ENCODE data around the gene PIGC.
A peak's percentile ranks its signal among the peaks of the same experiment; 100 is the strongest.

Gene PIGC

DNA sequence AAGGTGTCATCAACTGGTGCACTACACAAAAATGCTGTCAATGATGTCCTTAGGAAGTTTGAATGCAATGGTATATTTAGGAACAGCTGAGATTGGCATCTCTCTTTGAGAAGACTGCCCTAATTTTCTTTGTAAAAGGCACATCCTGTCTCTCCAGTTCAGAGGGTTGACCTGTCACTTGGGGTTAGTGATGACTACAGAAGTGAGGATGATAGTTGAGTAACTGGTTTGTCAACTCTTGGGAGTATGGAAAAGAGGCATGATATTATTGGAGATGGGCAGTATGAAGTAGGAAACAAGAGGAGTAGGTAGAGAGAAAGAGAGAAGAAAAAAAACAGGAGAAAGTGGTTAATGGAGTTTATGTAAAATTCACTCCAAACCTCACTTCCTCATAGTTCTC is 40.4 kb upstream of the PIGC start:
- TF ChIP-seq, protein P1, sequence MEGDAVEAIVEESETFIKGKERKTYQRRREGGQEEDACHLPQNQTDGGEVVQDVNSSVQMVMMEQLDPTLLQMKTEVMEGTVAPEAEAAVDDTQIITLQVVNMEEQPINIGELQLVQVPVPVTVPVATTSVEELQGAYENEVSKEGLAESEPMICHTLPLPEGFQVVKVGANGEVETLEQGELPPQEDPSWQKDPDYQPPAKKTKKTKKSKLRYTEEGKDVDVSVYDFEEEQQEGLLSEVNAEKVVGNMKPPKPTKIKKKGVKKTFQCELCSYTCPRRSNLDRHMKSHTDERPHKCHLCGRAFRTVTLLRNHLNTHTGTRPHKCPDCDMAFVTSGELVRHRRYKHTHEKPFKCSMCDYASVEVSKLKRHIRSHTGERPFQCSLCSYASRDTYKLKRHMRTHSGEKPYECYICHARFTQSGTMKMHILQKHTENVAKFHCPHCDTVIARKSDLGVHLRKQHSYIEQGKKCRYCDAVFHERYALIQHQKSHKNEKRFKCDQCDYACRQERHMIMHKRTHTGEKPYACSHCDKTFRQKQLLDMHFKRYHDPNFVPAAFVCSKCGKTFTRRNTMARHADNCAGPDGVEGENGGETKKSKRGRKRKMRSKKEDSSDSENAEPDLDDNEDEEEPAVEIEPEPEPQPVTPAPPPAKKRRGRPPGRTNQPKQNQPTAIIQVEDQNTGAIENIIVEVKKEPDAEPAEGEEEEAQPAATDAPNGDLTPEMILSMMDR (IDR thresholded peaks at IDR 0.05; ENCODE audit: insufficient read depth, missing control alignments) = no peak
- FAIRE-seq = peak; percentile 48
- no peak for DNase-seq (ENCODE audit: insufficient read length, low spot score)

DNA sequence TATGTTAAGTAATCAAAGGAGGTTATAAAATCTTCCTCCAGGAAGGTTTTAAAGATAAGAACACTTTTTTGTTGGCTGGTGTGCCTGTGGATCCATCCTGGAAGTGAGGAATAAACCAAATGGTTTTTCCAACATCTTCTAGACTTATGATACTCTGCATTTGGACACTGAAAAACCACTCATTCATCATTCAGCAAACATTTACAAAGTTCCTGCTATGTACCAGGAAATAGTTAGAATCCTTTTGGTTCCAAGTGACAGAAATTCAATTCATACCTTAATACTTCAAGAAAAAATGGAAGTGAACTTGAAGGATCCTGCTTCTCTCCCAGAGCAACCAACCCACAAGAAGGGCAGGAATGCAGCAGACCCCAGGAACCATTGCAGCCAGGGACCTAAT is 39.6 kb upstream of the PIGC start:
- TF ChIP-seq, protein P1 (IDR thresholded peaks at IDR 0.05; ENCODE audit: insufficient read depth, missing control alignments) = no peak
- DNase-seq (ENCODE audit: insufficient read length, low spot score) = no peak
- FAIRE-seq = no peak

DNA sequence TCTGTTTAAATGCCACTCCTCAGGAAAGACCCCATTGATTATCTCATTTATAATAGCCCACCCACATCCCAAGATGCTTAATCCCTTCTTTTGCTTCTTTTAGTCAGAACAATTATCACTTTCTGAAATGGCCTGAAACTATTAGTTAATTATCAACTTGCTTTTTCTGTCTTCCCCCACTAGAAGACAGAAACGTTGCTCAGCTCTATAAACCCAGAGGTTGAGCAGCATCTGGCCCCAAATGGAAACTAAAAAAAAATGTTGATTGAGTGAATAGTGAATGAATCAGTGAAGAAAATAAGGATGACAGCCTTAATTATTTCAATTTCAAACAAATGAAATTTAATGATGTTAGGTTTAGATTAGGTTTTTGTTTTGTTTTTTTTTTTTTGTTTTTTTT is 38.2 kb upstream of the PIGC start:
- no peak for FAIRE-seq
- no peak for DNase-seq (ENCODE audit: insufficient read length, low spot score)
- TF ChIP-seq, protein P1 (IDR thresholded peaks at IDR 0.05; ENCODE audit: insufficient read depth, missing control alignments) = no peak

DNA sequence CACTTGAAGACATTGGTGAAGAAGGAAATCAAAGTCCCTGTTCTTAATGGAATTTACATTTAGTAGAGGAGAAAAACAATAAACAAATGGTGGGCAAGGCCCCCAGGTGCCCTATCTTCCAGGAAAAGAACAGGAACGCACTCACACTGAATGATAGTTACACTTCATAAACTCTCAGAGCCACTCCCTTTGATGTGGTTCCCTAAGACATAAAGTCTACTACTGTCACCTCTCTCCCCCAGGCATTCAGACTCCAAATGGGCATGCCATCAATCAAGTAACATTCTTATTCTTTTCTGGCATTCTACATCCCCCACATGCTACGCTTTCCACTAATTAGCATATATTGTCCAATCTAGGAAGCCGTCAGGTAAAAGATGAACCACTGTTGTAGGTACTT is 36.6 kb upstream of the PIGC start:
- DNase-seq (ENCODE audit: insufficient read length, low spot score) (no peak), FAIRE-seq (no peak)
- TF ChIP-seq, protein P1 (IDR thresholded peaks at IDR 0.05; ENCODE audit: insufficient read depth, missing control alignments) = no peak

DNA sequence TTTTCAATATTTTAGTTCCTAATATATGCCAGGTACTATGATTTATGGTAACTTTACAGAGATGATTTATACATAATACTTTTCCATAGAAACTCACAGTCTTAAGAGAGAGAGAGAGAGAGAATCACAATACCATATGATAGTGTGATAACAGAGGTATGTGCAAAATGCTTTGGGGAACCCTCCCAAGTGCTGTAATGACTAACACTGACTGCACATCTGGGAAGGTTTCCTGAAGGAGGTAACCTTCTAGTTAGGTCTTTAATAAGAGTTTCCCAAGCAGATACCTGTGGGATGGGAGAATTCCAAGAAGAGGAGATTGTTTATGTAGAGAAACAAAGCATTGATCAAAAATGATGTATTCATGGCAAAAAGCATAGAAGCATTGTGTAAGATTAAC is 34.6 kb upstream of the PIGC start:
- no peak for DNase-seq (ENCODE audit: insufficient read length, low spot score)
- FAIRE-seq = no peak
- TF ChIP-seq, protein P1 (IDR thresholded peaks at IDR 0.05; ENCODE audit: insufficient read depth, missing control alignments) = no peak

DNA sequence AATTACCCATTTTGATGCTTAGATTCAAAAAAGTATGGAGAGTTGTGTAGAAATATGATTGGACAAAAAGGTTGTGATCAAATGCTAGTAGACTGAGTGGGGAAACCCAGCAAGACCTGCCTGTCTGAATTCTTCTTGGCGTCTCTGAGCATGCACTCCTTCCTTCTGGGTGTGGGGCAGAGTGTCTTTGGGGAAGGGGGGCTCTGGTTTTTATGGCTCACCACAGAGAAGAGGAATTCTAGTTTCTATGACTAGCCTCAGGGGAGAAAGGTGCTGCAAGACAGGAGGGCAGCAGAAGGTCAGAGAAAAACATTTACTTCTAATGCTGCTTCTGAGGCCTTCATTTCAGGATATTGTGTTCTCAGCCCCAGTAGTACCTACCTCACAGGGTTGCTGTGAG is 33.9 kb upstream of the PIGC start:
- DNase-seq (ENCODE audit: insufficient read length, low spot score) = no peak
- TF ChIP-seq, protein P1 (IDR thresholded peaks at IDR 0.05; ENCODE audit: insufficient read depth, missing control alignments) = no peak
- no peak for FAIRE-seq

DNA sequence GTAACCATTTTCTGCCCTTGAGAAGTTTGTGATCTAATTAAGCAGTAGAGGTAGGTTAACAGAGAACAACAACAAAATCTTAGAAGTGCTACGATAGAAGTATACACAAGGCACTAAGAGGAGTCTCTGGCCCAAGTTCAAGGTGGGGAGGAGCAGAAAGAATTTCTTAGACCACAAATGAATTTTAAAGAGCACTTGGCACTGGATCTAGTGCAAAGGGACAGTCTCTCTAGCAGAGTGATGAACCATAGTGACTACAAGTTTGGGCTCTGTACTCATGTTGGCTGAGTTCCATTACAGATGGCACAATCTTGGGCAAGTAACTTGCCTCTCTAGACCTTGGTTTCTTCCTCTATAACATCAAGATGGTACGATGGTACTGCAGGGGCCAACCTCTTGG is 33.3 kb upstream of the PIGC start:
- TF ChIP-seq, protein P1 (IDR thresholded peaks at IDR 0.05; ENCODE audit: insufficient read depth, missing control alignments) = no peak
- DNase-seq (ENCODE audit: insufficient read length, low spot score) (no peak), FAIRE-seq (no peak)

Measured in D721Med (cell line).